ENCODE data around the gene ATRNL1. TPM values are rescaled to one million over a fixed set of nuclear protein-coding genes. Genes with fewer than 3 reads are reported as not detected.

ATRNL1 gene
- total RNA-seq, 1 experiment from 2014 or later = 1.3 TPM

DNA sequence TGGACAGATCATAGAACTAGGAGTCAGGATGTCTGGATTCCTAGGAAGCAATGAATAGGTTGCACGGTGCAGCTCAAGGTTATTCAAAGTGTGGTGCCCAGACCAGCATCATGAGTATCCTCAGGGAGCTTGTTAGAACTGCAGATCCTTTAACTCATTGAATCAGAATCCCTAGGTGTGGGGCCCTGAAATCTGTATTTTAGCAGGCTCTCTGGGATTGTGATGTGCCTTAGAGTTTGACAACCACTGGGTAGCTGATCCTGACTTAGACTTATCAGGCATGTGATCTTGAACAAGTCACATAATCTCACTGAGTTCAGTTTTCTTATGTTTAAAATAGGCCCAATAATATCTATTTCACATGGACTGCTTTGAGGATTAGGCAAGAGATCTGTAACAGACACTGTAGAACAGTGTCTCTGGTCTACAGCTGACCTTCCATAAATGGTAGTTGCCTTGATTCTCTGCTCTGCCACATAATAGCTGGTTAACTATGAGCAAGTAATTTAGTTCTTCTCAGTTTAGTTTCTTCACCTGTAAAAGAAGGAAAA lies 46.4 kb upstream of the ATRNL1 start:
- CTCF ChIA-PET = no interaction called here
- Histone ChIP-seq H3K9me2 (ENCODE audit: insufficient read depth) (no peaks in the 10 kb centered on the region), H3K4me3 (replicated peaks in 1 of 2; ENCODE audit: low read depth in 1 of 2, low read length in 2 of 2) (no peak overlapping the region), H3K27me3 (ENCODE audit: insufficient read depth, low read length) (peaks cover 11% of the 10 kb centered on the region; the same call in 1 of the 2 replicates), H4K20me1 (ENCODE audit: insufficient read depth) (no peaks in the 10 kb centered on the region), H3K9me3 (ENCODE audit: control insufficient read depth in 1 of 2, insufficient read depth in 1 of 2, low read depth in 1 of 2, low read length in 2 of 2) (no peaks in the 10 kb centered on the region), H3K27ac (ENCODE audit: low read depth, low read length) (no peak overlapping the region), H3K4me1 (ENCODE audit: control insufficient read depth in 1 of 2, insufficient read depth in 2 of 2, low read length in 2 of 2) (no peaks in the 10 kb centered on the region), H3K36me3 (ENCODE audit: control insufficient read depth in 1 of 2, insufficient read depth in 2 of 2, low read length in 2 of 2) (no peaks in the 10 kb centered on the region), H3K79me2 (ENCODE audit: insufficient read depth, low read length) (no peaks in the 10 kb centered on the region), H3K4me2 (ENCODE audit: low read length) (no peak overlapping the region), H3K9ac (ENCODE audit: low read length) (no peak overlapping the region), H2AFZ (ENCODE audit: low read depth, low read length, poor library complexity, severe bottlenecking) (no peak overlapping the region)
- RAD21 ChIA-PET (ENCODE audit: low non-redundant PET in 1 of 2, low total read pairs in 2 of 2, uncharacterized antibody in 2 of 2, unreplicated experiment in 2 of 2) = no interaction called here
- TF ChIP-seq, protein P1, sequence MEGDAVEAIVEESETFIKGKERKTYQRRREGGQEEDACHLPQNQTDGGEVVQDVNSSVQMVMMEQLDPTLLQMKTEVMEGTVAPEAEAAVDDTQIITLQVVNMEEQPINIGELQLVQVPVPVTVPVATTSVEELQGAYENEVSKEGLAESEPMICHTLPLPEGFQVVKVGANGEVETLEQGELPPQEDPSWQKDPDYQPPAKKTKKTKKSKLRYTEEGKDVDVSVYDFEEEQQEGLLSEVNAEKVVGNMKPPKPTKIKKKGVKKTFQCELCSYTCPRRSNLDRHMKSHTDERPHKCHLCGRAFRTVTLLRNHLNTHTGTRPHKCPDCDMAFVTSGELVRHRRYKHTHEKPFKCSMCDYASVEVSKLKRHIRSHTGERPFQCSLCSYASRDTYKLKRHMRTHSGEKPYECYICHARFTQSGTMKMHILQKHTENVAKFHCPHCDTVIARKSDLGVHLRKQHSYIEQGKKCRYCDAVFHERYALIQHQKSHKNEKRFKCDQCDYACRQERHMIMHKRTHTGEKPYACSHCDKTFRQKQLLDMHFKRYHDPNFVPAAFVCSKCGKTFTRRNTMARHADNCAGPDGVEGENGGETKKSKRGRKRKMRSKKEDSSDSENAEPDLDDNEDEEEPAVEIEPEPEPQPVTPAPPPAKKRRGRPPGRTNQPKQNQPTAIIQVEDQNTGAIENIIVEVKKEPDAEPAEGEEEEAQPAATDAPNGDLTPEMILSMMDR (IDR thresholded peaks at IDR 0.05 in 2 of 3, conservative IDR thresholded peaks at IDR 0.05 in 1 of 3; ENCODE audit: borderline replicate concordance in 1 of 3, insufficient read depth in 1 of 3, low read depth in 2 of 3, low read length in 2 of 3) = no peak
- no peak for TF ChIP-seq EZH2phosphoT487 (IDR thresholded peaks at IDR 0.05; ENCODE audit: borderline replicate concordance)
- TF ChIP-seq POLR2A (IDR thresholded peaks at IDR 0.05; ENCODE audit: borderline replicate concordance, extremely low read depth, insufficient read depth, insufficient read length) = no peak
- TF ChIP-seq RAD21 (IDR thresholded peaks at IDR 0.05; ENCODE audit: low read depth) = no peak
- TF ChIP-seq TCF7L2 (IDR thresholded peaks at IDR 0.05; ENCODE audit: borderline replicate concordance, extremely low read depth, insufficient read depth, insufficient read length) = no peak
- no peak for TF ChIP-seq EGR1 (IDR thresholded peaks at IDR 0.05; ENCODE audit: low read depth)
- TF ChIP-seq CEBPB (IDR thresholded peaks at IDR 0.05; ENCODE audit: low read depth) = no peak
- no peak for TF ChIP-seq ZFX (IDR thresholded peaks at IDR 0.05)
- TF ChIP-seq CBX3 (IDR thresholded peaks at IDR 0.05; ENCODE audit: low read depth) = no peak
- no peak for TF ChIP-seq ZNF274 (IDR thresholded peaks at IDR 0.05; ENCODE audit: low read depth, low read length)
- POLR2A ChIA-PET = no interaction called here
- BruUV-seq (replicated peaks) = no TSS peak
- ATAC-seq (no peak), DNase-seq (ENCODE audit: low read depth, low spot score) (no peak)
- intact Hi-C loops (cut with micrococcal nuclease) = no loop called here
